ENCODE results near the gene DACT1.
"Not testable (repeated sequence)": the region's sequence is repeated elsewhere in the genome, so short reads cannot be mapped to it uniquely, and the experiment has no call there.

DACT1 gene

DNA sequence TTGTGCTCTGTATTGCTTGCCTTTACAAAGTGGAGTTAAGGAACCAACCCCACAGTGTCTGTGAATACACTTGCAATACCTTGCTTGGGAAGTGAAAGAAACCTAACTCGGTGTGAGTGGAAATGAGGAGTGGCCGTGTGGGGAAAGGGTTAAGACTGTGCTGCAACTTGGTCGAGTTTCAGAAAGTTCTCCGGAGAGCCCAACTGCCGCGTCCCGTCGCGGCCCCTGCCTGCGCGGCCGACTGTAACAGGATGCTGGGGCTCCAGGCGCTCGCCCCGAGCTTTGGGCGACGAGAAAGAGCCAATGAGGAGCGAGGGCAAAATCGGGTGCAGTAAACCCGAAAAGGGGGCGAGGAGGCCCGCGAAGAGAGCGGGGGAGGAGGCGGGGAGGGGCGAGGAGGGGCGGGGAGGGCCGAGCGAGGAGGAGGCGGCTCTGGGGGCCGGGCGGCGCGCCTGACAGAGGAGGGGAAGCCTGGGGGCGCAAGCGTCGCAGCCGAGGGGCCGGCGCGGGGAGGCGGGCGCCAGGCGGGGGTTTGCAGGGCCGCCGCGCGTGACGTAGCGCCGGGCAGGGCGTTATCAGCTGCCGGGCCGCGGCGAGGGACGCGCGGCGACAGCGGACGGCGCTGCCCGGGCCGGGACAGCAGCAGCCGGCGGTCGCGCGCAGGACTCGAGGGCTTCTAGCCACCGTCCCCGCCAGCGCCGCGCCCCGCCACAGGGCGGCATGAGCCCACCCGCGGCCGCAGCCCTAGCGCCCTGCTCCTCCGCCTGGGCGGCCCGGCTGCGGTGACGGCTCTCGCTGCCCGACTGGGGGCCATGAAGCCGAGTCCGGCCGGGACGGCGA lies at the start of gene DACT1:
DACT1 (plus strand) TSS at position 572 of the 840 bp plus-strand sequence; CDS start at position 813, 241 bp downstream.
- DNase-seq (ENCODE audit: low read depth, low spot score) = no peak
- peak within 1 kb of the TSS; percentile 86 for H3K27ac ChIP-seq

GRCh38 chr14:58588321-58588720 lies 49.4 kb upstream of the DACT1 start:
- H3K27ac ChIP-seq; DNase-seq (ENCODE audit: low read depth, low spot score): not testable (repeated sequence)

- H3K27ac ChIP-seq = no peak overlapping the region
- DNase-seq (ENCODE audit: low read depth, low spot score) = no peak
These were observed 43.8 kb upstream of the DACT1 start for GRCh38 chr14:58593977-58594376.

- no peak overlapping the region for H3K27ac ChIP-seq
- DNase-seq (ENCODE audit: low read depth, low spot score) = no peak
These were observed 40.7 kb upstream of the DACT1 start for GRCh38 chr14:58597041-58597440.

GRCh38 chr14:58598028-58598803 lies 39.5 kb upstream of the DACT1 start:
- DNase-seq (ENCODE audit: low read depth, low spot score) = no peak
- no peak overlapping the region for H3K27ac ChIP-seq

DNA sequence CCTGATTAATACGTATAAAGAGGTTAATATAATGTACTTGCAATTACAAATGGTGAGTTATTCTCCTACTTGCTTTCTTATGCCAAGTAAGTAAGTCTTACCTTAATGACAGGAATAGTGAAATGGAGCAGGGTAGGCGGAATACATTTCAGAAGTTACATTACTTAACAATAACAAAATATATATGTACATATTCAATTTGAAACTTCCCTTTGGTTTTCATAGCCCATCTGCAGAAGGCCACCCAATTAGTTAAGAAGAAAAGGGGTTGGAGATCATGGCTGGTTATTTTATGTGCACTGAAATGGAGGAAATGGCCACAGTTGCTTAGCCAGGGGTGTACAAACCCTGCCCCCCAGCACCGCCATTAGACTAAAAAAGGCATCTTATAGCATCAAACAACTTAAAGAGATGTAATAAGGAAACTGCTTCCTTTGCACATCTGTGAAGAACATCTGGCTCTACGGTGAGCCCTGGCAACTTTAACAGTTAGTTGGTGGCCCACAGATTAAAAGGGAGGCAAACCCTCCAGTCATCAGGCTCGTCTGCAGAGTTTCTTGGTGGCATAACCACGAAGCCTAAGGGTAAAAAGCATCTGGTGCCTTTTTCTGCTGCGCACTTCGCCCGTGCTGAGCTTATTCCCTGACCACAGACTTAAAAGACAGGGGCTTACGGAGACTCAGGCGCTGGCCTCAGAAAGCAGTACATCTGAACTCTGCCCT lies 38.8 kb upstream of the DACT1 start:
- DNase-seq (ENCODE audit: low read depth, low spot score) = no peak
- no peak overlapping the region for H3K27ac ChIP-seq

DNA sequence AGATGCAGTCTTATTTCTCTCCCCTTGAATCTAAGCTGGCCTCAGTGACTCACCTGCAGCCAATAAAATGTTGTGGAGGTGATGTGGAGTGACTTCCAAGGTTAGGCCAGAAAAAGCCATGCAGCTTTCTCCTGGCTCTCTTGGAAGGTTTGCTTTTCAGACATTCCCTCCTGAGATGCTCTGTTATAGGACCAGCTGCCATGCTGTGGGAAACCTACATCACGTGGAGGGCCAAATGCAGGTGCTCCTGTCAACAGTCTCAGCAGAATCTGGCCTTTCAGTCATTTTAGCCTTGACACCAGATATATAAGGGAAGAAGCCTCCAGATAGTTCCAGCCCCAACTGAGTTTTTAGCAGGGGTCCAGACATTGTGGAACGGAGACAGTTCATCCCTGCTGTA lies 38.1 kb upstream of the DACT1 start:
- no peak for DNase-seq (ENCODE audit: low read depth, low spot score)
- H3K27ac ChIP-seq = no peak overlapping the region

DNA sequence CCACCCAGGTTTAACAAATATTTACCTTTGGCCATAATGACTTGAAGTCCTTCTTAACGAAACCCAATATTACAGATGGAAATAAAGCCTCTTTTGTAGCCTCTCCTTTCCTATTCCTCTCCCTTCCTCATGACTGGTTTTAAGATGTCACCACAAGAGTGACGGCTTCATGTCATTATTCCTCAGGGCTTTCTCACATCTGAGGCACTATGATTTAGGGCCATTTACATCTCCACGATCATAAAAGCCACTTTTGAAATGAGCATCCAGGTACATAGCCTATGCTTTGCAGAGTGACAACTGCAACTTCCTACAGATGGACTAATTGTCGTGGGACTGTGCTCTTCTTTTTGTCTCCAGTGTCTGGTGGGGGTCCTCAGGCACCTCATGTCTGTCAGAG lies 32.3 kb upstream of the DACT1 start:
- H3K27ac ChIP-seq = no peak overlapping the region
- no peak for DNase-seq (ENCODE audit: low read depth, low spot score)

DNA sequence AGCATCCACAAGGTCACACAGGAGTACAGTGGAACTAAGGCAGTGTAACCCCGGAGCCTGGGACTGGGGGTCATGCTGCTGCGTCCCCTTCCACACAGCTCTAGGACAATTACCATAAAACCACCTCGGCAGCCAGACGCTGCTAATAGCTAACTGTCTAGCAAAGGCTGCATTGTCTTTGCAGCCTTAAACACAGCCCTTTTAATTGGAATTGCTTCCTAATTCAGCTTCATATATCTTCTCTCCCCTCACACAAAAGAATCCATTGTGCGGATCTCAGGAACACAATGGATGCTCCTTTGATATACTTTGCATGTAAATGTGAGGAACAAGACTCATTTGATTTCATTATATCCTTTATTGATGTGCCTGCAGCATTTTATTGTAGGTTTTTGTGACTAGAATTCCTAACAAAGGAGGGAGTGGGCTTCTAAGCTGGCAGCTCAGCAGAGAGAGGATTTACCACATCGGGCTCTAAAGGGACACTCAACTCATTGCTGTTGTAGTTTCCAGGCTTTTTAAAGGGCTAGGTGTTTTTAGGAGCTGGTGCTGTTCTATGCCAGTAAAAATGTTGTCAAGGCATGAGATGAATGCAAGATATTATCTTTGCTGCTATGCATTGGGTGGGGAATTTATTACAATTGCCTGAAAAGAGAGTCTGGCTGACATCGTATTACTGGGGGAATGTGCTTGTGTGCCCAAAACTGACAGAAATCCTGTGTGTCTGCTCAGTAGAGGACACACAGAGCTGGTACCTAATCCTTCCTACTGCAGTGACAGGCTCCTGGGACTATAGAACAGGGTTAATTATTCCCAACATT lies 30.4 kb upstream of the DACT1 start:
- DNase-seq (ENCODE audit: low read depth, low spot score) = no peak
- no peak overlapping the region for H3K27ac ChIP-seq

DNA sequence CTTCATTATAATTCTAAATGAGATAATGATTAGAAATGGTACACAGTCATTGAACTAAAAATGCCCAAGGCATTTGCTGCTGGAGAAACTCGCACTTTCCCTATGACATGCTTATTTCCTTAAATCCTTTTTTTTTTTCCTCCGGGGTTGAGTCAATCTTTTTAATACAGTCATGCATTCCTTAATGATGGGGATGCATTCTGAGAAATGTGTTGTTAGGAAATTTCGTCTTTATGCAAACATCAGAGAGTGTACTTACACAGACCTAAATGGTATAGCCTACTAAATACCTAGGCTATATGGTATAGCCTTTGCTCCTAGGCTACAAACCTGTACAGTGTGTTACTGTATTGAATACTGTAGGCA lies 29.8 kb upstream of the DACT1 start:
- peak; percentile 40 for DNase-seq (ENCODE audit: low read depth, low spot score)
- H3K27ac ChIP-seq = no peak overlapping the region

DNA sequence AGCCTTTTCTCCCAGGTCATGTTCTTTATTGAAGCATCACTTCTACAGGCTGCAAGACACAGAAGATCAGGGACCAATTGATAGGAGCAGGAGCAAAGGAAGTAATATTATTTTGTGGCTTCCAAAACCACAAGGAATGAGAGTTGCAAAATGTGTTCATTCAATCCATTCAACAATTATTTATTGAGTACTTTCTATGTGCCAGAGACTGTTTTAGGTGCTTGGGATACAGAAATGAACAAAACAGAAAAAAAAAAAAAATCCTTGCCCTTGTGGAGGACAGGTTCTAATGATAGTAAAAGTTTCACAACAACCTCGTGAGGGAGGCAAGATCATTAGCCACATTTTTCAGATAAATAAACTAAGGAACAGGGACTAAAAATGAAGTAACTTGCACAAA lies 20.1 kb upstream of the DACT1 start:
- DNase-seq (ENCODE audit: low read depth, low spot score) = no peak
- no peak overlapping the region for H3K27ac ChIP-seq

- no peak overlapping the region for H3K27ac ChIP-seq
- DNase-seq (ENCODE audit: low read depth, low spot score) = no peak
These were observed 17.8 kb upstream of the DACT1 start for GRCh38 chr14:58620011-58620410.

DNA sequence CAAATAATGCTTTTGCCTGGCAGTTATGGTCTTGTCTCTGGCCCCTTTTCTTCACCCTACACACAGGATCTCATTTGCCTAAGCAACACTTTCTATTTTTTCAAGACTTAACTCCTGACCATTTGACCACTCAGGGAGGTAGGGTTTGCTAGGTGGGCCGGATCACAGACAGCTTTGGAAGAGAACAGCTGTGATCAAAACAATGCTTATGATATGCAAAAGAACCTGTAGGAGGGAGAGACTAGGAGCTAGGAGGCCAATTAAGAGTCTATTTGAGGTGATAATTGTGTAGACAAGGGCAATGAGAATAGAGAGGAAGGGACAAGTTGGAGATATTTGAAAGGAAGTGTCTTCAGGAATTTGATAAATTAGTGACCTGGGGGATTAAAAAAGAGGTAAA lies 12.3 kb upstream of the DACT1 start:
- no peak overlapping the region for H3K27ac ChIP-seq
- DNase-seq (ENCODE audit: low read depth, low spot score) = no peak

GRCh38 chr14:58626431-58626831 lies 11.3 kb upstream of the DACT1 start:
- H3K27ac ChIP-seq = no peak overlapping the region
- DNase-seq (ENCODE audit: low read depth, low spot score) = no peak

DNA sequence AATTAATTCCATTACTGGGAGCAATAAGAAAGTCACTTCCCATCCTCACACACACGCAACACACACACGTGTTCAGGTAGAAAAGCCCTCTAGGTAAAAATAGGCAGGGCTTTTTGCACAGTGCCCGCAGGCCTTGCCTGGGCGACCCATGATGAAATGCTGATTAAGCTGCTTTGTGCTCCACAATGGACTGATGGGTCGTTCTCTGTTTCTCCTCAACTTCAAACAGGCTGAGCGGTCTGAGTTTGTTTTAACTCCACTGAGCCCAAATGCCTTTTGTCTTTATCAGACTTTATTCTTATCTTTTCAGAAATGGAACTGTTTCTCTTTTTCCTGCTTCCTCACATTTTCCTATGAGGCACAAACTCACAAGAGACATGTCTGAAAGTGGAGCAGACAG lies 9.4 kb upstream of the DACT1 start:
- DNase-seq (ENCODE audit: low read depth, low spot score) = no peak
- H3K27ac ChIP-seq = no peak overlapping the region

DNA sequence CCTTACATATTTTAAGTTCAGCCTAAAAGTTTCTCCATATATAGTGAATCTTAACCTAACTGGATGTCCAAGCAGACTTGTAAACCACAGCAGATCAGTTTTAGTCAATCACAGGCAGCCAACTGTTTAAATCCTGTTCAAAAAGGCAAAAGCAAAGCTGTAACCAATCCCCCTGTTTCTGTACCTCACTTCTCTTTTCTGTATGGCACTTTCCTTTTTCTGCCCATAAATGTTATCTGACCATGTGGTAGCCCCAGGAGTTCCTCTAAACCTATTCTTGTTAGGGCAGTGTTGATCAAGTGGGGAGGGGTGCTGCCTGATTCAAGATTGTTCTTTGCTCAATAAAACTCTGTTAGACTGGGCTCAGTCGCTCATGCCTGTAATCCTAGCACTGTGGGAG lies 8.5 kb upstream of the DACT1 start:
- H3K27ac ChIP-seq = no peak overlapping the region
- no peak for DNase-seq (ENCODE audit: low read depth, low spot score)

DNA sequence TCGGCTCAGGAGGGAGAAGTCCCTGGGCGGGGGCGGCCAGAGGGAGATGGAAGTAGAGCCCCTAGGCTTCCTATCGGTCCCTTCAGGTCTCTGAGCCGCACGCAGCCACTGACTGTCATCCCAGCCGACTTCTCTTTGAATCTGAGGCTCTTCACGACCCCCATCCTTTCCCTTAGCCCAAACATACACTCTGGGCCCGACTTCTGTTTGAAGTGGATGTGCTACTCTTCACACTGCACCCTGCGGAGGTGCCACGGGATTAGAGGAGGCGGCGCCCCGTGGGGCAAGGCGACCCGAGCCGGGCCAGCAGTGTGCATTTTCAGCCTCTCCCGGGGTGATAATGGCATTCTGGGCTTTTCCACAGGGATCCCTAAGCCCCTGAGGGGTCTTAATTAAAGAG lies 6.0 kb upstream of the DACT1 start:
- no peak overlapping the region for H3K27ac ChIP-seq
- no peak for DNase-seq (ENCODE audit: low read depth, low spot score)

GRCh38 chr14:58633831-58634230 lies 3.9 kb upstream of the DACT1 start:
- H3K27ac ChIP-seq = no peak overlapping the region
- DNase-seq (ENCODE audit: low read depth, low spot score) = no peak

DNA sequence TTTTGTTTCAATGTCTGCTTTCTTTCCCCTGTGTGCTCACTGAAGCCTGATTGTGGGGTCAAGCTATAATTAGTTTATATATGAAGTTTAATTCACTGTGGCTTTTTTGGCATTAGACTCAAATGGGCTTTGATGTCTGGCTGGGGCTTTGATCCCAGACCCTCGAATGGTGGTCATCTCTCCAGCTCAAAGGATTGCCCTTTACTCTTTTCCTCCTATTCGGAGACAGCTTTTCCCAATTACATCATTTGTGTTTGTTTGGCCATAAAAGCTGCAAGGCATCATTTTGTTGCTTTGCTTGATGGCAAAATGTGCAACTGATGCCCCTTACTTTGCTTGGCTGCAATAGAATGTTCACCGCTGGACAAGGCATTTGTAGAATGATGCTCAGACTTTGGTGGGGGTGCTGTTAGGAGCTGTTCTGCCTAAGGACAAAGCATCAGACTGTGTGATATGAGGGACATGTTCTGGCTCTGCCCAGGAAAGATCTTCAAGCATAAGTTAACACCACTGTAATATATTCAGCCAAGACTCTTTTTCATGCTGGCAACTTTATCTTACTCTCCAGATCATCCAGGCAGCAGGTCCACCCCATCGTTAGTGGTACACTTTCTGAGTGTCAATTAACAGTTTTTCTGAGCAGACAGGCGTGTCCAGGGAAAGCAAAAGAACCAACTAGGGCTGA lies 3.2 kb upstream of the DACT1 start:
- DNase-seq (ENCODE audit: low read depth, low spot score) = no peak
- H3K27ac ChIP-seq = no peak overlapping the region
